ENCODE data around the gene MIF4GD.
A peak's percentile ranks its signal among the peaks of the same experiment; 100 is the strongest.

The MIF4GD gene

DNA sequence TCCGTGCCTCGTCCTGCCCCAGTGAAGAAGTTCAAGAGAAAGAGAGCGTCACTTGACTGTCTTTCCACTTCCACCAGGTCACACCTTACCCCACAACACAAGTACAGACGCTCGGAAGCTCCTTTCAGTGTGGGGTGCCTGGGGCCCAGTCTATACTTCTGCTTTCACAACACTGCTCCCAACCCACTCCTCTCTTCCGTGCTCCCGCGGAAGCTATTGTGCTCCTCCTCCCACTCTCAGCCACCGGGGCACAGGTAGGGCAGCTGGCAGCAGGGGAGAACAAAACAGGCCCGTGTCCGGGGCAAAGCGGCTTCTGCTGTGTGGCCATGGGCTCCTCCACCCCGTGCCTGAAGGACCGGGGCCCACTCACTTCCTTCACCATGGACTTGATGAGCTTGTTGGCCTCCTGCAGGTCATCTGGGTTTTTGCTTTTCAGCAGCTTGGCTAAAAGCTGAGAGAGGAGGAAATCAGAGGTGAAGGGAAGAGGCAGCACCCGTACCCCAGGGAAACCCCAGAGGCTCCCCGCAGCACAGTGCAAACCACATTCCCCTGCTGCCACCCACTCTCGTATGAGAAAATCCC, 28.5 kb downstream of the MIF4GD start:
- H3K4me3 ChIP-seq (ENCODE audit: low read depth, low read length), result no peak overlapping the region
- TF ChIP-seq, protein P1, sequence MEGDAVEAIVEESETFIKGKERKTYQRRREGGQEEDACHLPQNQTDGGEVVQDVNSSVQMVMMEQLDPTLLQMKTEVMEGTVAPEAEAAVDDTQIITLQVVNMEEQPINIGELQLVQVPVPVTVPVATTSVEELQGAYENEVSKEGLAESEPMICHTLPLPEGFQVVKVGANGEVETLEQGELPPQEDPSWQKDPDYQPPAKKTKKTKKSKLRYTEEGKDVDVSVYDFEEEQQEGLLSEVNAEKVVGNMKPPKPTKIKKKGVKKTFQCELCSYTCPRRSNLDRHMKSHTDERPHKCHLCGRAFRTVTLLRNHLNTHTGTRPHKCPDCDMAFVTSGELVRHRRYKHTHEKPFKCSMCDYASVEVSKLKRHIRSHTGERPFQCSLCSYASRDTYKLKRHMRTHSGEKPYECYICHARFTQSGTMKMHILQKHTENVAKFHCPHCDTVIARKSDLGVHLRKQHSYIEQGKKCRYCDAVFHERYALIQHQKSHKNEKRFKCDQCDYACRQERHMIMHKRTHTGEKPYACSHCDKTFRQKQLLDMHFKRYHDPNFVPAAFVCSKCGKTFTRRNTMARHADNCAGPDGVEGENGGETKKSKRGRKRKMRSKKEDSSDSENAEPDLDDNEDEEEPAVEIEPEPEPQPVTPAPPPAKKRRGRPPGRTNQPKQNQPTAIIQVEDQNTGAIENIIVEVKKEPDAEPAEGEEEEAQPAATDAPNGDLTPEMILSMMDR (conservative IDR thresholded peaks at IDR 0.05; ENCODE audit: low read depth, low read length), result no peak
- no peak for DNase-seq (ENCODE audit: low read depth)

DNA sequence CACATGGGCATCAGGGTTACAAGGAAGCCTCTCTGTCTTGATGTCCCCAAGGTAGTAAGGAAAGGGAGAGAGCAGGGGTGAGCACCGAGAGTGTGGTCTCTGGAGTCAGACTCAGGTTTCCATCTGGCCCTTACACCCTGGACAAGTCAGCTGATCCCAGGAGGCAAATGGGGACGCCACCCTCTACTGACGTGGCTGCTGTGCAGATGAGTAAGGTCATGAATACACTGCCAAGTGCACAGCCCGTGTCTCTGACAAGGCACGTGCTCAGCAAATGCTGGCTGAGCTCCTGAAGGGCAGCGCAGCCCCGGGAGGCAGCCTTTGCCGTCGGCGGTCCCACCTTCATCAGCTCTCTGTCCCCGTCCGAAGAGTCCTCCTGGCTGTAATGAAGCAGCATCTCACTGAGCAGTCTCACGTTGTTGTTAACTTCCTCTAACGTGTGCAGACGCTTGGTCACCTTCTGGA, 29.0 kb downstream of the MIF4GD start:
- no peak for DNase-seq (ENCODE audit: low read depth)
- H3K4me3 ChIP-seq (ENCODE audit: low read depth, low read length), result no peak overlapping the region
- TF ChIP-seq, protein P1 (conservative IDR thresholded peaks at IDR 0.05; ENCODE audit: low read depth, low read length), result no peak

DNA sequence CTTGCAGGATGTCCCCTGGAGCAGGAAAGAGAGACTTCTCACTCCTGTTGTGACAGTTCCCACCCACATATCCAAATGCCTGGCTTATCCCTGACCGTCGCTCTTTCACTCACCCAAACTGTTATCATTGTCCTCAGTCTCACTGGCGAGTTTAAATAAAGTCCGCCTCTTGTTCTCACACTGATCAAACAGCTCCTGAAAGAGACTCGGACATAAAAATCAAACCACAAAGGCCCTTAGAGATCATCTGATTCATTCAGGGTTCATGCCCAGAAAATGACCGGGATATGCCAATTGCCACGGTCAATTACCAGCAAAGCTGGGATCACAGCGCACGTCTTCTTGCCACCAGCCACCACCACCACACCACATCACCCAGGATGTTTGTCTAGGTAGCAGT, 29.5 kb downstream of the MIF4GD start:
- no peak for DNase-seq (ENCODE audit: low read depth)
- TF ChIP-seq, protein P1 (conservative IDR thresholded peaks at IDR 0.05; ENCODE audit: low read depth, low read length), result no peak
- no peak overlapping the region for H3K4me3 ChIP-seq (ENCODE audit: low read depth, low read length)

DNA sequence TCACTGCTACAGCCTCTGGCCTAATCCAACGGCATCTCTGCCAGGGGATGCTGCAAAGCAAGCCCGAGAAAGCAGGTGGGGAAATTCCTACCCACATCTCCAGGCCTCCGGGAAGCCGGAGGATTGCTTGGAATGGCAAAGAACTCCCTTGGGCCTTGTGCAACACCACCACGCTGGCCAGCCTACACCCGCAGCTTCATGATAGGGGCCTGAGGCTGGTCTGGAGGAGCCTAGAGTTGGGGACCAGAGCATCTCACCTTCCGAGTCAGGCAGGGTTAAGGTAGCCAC, 29.9 kb downstream of the MIF4GD start:
- no peak overlapping the region for H3K4me3 ChIP-seq (ENCODE audit: low read depth, low read length)
- DNase-seq (ENCODE audit: low read depth), result no peak
- TF ChIP-seq, protein P1 (conservative IDR thresholded peaks at IDR 0.05; ENCODE audit: low read depth, low read length), result no peak

DNA sequence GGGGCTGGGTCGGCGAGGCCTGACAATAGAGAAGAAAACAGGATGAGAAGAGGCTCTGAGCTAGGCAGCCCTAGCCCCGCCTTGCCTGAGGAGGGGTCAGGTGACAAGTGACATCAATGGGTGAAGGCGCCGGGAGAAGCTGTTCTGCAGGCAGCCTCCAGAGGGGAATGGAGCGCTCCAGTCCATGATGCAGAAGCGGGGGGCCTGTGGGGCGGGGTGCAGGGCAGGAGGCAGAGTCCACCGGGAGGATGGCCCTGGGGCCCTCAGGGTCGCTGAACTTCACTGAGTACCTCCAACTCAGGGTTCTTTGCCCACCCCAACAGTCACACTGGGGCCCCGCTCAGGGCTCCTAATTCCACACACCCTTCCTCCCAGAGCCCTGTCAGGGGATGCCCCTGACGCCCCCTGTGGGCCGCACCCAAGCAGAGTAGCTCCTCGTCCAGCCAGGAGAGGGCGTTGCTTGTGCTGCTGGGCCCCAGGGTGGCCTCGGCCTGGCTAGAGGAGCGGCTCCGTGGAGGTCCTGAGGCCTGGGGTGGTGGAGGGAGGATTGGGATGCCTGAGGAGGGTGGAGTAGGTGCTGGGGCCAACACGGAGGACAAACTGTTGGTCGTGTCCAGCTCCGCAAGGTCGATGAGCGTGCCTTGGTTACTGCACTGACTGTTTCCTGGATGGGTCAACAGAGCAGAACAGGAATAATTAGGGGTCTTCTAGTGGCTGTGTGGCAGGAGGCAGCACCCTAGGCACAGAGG, 30.5 kb downstream of the MIF4GD start:
- no peak overlapping the region for H3K4me3 ChIP-seq (ENCODE audit: low read depth, low read length)
- TF ChIP-seq, protein P1 (conservative IDR thresholded peaks at IDR 0.05; ENCODE audit: low read depth, low read length), result peak; percentile 89
- peak; percentile 49 for DNase-seq (ENCODE audit: low read depth)

DNA sequence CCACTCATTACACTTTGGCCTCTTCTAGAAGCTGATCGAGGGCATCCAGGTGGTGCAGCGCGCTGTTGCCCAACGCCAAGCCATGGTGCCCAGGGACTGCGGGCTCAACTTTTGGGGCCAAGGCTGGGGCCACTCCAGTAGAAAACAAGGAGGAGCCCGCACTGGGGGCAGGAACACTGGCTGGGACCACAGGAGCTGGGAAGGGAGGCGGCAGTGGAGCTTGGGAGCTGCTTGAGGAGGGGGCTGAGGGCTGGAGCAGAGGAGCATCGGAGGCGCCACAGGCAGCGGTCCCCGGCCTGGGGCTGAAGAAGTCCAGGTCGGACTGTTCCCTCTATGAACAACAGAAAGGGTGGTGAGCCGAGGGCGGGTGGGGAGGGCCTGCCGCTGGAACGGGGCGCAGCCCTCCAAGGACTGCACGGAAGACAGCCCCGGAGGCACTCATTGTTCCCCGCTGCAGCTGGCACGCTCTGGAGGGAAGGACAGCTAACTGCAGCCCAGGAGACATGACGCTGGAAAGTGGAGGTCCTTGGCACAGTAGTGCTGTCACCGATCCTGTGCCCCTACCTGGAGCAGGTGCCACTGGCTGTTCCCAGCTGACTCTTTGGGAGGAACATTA, 31.1 kb downstream of the MIF4GD start:
- DNase-seq (ENCODE audit: low read depth), result no peak
- TF ChIP-seq, protein P1 (conservative IDR thresholded peaks at IDR 0.05; ENCODE audit: low read depth, low read length), result no peak
- H3K4me3 ChIP-seq (ENCODE audit: low read depth, low read length), result no peak overlapping the region

Data from choroid plexus epithelial cell (primary cell).